NCI-H2171 (cell line): ENCODE measurements around the gene TMED10.
A peak's percentile ranks its signal among the peaks of the same experiment; 100 is the strongest.

Experiments
- DNase-seq: peaks from one replicate; lab custom pipeline; 2025; lab: John Stamatoyannopoulos, UW

Gene TMED10

DNA sequence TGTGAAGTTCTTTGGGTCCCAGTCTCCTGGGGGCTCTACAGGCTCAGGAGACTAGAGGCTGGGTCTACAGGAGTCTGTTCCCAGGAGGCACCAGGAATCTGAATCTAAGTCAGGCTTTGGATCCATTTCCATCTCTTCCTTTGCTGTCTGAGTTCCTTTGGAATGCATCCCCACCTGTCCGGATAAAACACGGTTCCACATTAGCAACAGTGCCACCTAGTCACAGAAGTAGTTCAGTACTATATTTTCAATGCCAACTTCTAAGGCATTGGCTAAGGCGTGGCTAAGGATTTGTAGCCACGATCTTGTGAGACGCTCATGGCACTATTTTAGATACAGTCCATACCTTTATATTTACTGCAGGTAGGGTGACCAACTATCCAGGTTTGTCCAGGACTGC lies 91.9 kb downstream of the TMED10 start:
- peak; percentile 3 for DNase-seq

DNA sequence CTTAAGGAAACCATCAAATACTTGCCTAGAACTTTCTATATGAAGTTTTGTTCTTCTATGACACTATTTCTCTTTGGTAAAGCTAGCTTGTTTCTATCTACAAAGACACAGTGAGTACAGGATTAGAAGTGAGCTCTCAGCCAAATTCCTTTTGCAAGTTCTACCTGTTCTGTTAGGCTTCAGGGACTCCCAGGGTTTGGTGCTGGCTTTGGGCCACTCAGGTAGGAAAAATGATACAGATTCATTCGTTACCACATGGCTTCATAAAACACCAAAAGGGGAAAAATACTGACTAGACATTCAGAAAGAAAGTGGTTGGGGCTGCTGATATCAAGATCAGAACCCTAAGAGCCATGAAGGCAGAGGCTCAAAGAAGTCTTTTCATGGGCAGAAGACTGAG lies 93.1 kb downstream of the TMED10 start:
- DNase-seq = no peak

DNA sequence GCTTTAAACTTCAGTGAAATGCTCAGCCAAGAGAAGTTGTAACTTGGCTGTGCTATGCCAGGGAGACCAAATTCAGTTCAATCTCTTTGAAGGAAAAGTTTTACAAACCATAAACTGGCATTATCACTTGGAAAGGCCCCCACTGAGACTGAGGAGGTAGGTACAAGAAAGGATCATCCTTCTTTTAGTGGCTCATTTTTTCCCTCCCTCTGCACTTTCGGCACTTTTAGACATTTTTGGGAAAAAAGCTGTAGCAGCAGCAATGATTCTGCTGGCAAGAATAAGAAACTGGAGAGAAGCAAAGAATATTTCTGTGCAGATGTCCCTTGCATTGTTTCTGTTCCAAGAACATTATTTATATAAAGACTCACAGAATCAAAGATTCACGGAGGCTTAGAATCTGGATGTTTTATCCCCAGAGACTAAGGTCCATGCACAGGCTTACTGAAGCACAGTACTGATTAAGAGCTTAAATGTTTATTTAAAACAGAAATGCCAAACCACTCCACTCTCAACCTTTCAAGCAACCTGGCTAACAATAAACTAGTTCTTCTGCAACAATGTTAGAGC lies 94.7 kb downstream of the TMED10 start:
- no peak for DNase-seq
